Measurements from ENCODE around the gene BTBD9. TPM values are rescaled to one million over a fixed set of nuclear protein-coding genes. Genes with fewer than 3 reads are reported as not detected.

BTBD9 gene
- total and polyA plus RNA-seq, 2 of the 13 experiments (the other 11 are each of a cell fraction or from before 2014, with no cell fraction given): 1.2 to 3.0 TPM

- TF ChIP-seq ZFP91 (CRISPR knock-in tag; IDR thresholded peaks at IDR 0.05; ENCODE audit: borderline replicate concordance) (peak; percentile 31; the same call in 1 of the 2 replicates), JUND (CRISPR knock-in tag; IDR thresholded peaks at IDR 0.05) (no peak), ZNF12 (CRISPR knock-in tag; IDR thresholded peaks at IDR 0.05) (0 out of 2 replicates have a peak, but pooled peaks have one; percentile 16), CEBPB (IDR thresholded peaks at IDR 0.05; ENCODE audit: borderline replicate concordance, low read depth, low read length) (peak; percentile 66), ZFP37 (CRISPR knock-in tag; IDR thresholded peaks at IDR 0.05; ENCODE audit: borderline replicate concordance) (no peak), ARNTL (CRISPR knock-in tag; IDR thresholded peaks at IDR 0.05) (no peak), NRL (CRISPR knock-in tag; IDR thresholded peaks at IDR 0.05; ENCODE audit: borderline replicate concordance) (no peak), ZNF451 (CRISPR knock-in tag; IDR thresholded peaks at IDR 0.05) (no peak), ZNF687 (CRISPR knock-in tag; IDR thresholded peaks at IDR 0.05) (peak; percentile 51), NFIC (IDR thresholded peaks at IDR 0.05; ENCODE audit: low read length) (no peak), TEAD3 (CRISPR knock-in tag; optimal IDR thresholded peaks at IDR 0.05; ENCODE audit: borderline replicate concordance) (peak; percentile 65), SIX1 (CRISPR knock-in tag; IDR thresholded peaks at IDR 0.05; ENCODE audit: borderline replicate concordance) (no peak), ZBTB33 (CRISPR knock-in tag; IDR thresholded peaks at IDR 0.05) (no peak), TFE3 (CRISPR knock-in tag; IDR thresholded peaks at IDR 0.05) (peak; percentile 51; the same call in 1 of the 2 replicates), HOXA9 (CRISPR knock-in tag; IDR thresholded peaks at IDR 0.05; ENCODE audit: borderline replicate concordance) (no peak), ZNF564 (CRISPR knock-in tag; IDR thresholded peaks at IDR 0.05) (no peak), ZNF329 (CRISPR knock-in tag; IDR thresholded peaks at IDR 0.05; ENCODE audit: low read depth) (no peak), ZNF724P (CRISPR knock-in tag; IDR thresholded peaks at IDR 0.05; ENCODE audit: borderline replicate concordance) (0 out of 2 replicates have a peak, but pooled peaks have one; percentile 50), KAT2B (IDR thresholded peaks at IDR 0.05; ENCODE audit: borderline replicate concordance, low read depth, low read length) (0 out of 2 replicates have a peak, but pooled peaks have one; percentile 3)
These were observed 462.7 kb downstream of the BTBD9 start (continued) for GRCh38 chr6:38176797-38177751.
